Cardiac muscle cell (in vitro differentiated cells and primary cell): ENCODE data around the gene CYSLTR1. TPM values are rescaled to one million over a fixed set of nuclear protein-coding genes. Genes with fewer than 3 reads are reported as not detected.
A peak's percentile ranks its signal among the peaks of the same experiment; 100 is the strongest.

Experiments used
- DNase-seq, 2 donors: peaks; one replicate each; pipeline versions ENCODE4 v3.0.0 to v3.0.0-alpha.2; 2010 to 2017; ENCODE audit warnings: low read depth in 1 of 2, low spot score in 1 of 2
- H3K27ac ChIP-seq: fragments of 200-600 bp; sonication (generic); 2 replicates; pipeline ENCODE4 v1.5.1; 2016
- H3K27me3 ChIP-seq: fragments of 200-600 bp; sonication (generic); 2 replicates; pipeline ENCODE4 v1.6.0; 2016; ENCODE audit warnings: control low read depth
- H3K36me3 ChIP-seq: fragments of 200-600 bp; sonication (generic); 2 replicates; pipeline ENCODE4 v1.5.1; 2016; ENCODE audit warnings: control low read depth
- H3K4me1 ChIP-seq: fragments of 200-600 bp; sonication (generic); 2 replicates; pipeline ENCODE4 v1.8.1; 2017; ENCODE audit warnings: low read depth, mild to moderate bottlenecking, mixed run types
- H3K4me3 ChIP-seq: fragments of 200-600 bp; sonication (generic); 2 replicates; pipeline ENCODE4 v1.5.1; 2016; ENCODE audit warnings: mild to moderate bottlenecking
- H3K9me3 ChIP-seq: fragments of 200-600 bp; sonication (generic); 2 replicates; pipeline ENCODE4 v1.5.1; 2017; ENCODE audit warnings: low read depth, mild to moderate bottlenecking, control low read depth
- polyA plus RNA-seq: library from polyadenylated mRNA; unstranded; fragments of >200 nt; fragmentation: Nextera tagmentation; extraction: Ambion mirVana; gene quantifications from 2 replicates; pipeline ENCODE4 v1.2.1, GENCODE V29; 2016
- total RNA-seq: library from RNA; depleted of rRNA; stranded (reverse); fragments of >200 nt; gene quantifications from 2 replicates; pipeline ENCODE4 v1.2.3, GENCODE V29; 2016
- TF ChIP-seq, protein P1 (sequence below): IDR thresholded peaks from 2 replicates; pipeline ENCODE4 v1.5.1; 2012; ENCODE audit warnings: low read depth, mild to moderate bottlenecking, low read length

Gene CYSLTR1, protein sequence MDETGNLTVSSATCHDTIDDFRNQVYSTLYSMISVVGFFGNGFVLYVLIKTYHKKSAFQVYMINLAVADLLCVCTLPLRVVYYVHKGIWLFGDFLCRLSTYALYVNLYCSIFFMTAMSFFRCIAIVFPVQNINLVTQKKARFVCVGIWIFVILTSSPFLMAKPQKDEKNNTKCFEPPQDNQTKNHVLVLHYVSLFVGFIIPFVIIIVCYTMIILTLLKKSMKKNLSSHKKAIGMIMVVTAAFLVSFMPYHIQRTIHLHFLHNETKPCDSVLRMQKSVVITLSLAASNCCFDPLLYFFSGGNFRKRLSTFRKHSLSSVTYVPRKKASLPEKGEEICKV
- 0.04 TPM in 1 of 2 replicates, not detected in the other for total RNA-seq
- 0.09 TPM in 1 of 2 replicates, not detected in the other for polyA plus RNA-seq

DNA sequence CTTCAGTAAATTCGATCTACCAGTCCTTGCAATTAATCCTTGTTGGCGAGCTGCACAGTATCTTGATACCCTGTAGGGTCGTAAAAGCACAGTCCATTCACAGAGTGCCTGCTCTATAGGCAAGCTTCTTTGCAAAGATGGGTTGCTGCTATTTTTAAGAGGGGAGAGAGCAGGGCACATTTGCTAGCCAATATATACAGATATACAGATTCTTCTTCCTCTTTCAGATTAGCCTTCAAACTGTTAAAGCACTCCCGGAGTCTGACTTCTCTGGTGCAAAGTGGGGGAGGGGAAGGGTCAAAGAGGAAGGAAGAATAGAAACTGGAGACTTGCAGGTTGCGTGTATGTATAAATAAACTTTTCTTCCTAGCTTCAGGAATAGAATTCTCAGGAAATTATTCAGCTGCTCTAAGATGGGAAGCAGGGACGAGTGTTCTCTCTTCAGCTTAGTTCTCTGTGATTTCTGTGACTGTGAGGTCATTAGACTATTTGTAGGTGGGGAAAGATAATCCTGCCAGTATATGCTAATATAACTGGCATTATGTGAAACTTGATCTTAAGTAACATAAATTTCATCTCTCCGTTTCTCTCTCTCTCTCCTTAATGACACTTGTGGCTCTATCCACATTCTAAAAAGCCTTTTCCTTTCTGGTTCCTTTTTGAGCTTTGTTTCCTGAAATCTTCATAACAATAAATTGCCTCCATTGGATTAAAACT lies at the start of gene CYSLTR1:
Gene CYSLTR1 (minus strand): TSS at position 242 of the 717 bp plus-strand sequence. CDS start 53,865 bp downstream, outside the sequence.
- TF ChIP-seq, protein P1, sequence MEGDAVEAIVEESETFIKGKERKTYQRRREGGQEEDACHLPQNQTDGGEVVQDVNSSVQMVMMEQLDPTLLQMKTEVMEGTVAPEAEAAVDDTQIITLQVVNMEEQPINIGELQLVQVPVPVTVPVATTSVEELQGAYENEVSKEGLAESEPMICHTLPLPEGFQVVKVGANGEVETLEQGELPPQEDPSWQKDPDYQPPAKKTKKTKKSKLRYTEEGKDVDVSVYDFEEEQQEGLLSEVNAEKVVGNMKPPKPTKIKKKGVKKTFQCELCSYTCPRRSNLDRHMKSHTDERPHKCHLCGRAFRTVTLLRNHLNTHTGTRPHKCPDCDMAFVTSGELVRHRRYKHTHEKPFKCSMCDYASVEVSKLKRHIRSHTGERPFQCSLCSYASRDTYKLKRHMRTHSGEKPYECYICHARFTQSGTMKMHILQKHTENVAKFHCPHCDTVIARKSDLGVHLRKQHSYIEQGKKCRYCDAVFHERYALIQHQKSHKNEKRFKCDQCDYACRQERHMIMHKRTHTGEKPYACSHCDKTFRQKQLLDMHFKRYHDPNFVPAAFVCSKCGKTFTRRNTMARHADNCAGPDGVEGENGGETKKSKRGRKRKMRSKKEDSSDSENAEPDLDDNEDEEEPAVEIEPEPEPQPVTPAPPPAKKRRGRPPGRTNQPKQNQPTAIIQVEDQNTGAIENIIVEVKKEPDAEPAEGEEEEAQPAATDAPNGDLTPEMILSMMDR = no peak
- H3K4me3 ChIP-seq = no peak within 1 kb of the TSS
- H3K4me1 ChIP-seq = no peaks in the 10 kb centered on the region
- H3K36me3 ChIP-seq = no peaks in the 10 kb centered on the region
- peak in 1 of 2 donors; percentile 3 for DNase-seq
- H3K27me3 ChIP-seq = no peaks in the 10 kb centered on the region
- H3K9me3 ChIP-seq = no peaks in the 10 kb centered on the region
- no peak within 1 kb of the TSS for H3K27ac ChIP-seq

DNA sequence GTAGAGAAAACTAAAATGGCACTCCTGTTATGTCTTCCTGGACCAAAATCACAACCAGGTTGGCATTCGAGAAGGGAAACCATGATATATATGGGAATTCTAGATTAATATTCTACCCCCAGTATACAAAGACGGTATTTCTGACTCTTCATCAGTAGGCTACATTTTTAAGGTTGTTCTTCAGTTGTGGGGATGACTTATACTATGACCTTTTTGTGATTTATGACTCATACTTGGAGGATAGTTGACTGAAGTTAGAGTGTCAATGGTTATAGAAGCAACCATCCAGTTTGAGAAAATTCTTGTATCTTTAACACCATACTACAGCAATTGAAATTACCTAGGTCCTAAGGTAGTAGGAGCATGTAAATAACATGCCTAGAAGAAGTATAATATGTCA lies 49.8 kb upstream of the CYSLTR1 start:
- Histone ChIP-seq H3K27ac (no peak overlapping the region), H3K4me3 (no peak overlapping the region), H3K9me3 (no peaks in the 10 kb centered on the region), H3K27me3 (no peaks in the 10 kb centered on the region), H3K4me1 (no peaks in the 10 kb centered on the region), H3K36me3 (no peaks in the 10 kb centered on the region)
- TF ChIP-seq, protein P1 = no peak
- no peak for DNase-seq

DNA sequence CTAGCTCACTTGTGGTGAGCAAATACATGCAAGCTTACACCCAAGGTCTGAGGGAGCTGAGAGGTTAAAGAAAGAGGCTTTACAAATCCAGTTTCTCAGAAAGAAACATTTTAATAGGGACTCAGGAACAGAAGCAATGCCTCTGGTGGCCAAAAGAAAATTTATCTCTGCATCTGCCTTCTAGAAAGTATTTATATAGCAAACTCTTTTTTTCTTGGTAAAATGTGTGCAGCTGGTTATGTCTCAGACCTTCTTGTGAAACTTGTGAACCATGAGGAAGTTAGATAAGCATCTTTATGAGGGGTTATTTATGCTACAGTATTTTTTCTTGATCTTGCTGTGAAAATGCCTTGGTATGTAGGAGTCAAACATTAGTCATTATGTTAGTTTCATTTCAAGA lies 48.5 kb upstream of the CYSLTR1 start:
- H3K36me3 ChIP-seq = no peaks in the 10 kb centered on the region
- H3K9me3 ChIP-seq = no peaks in the 10 kb centered on the region
- TF ChIP-seq, protein P1 = no peak
- no peaks in the 10 kb centered on the region for H3K4me1 ChIP-seq
- no peaks in the 10 kb centered on the region for H3K27me3 ChIP-seq
- H3K27ac ChIP-seq = no peak overlapping the region
- no peak for DNase-seq
- H3K4me3 ChIP-seq = no peak overlapping the region

DNA sequence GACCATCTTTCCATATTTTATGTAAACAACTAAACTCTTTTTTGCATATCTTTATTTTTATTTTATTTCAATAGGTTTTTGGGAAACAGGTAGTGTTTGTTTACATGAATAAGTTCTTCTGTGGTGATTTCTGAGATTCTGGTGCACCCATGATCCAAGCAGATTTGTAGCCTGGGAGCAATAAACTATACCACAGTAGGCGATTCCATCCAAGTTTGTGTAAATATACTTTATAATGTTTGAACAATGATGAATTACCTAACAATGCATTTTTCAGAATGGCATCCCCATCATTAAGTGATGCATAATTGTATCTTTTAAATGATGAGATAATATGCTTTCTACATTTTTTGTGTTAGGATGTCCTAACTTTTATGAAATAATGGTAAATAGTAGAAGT lies 39.2 kb upstream of the CYSLTR1 start:
- Histone ChIP-seq H3K36me3 (no peaks in the 10 kb centered on the region), H3K4me1 (no peaks in the 10 kb centered on the region), H3K9me3 (no peaks in the 10 kb centered on the region), H3K4me3 (no peak overlapping the region), H3K27ac (no peak overlapping the region), H3K27me3 (no peaks in the 10 kb centered on the region)
- DNase-seq = no peak
- TF ChIP-seq, protein P1 = no peak

DNA sequence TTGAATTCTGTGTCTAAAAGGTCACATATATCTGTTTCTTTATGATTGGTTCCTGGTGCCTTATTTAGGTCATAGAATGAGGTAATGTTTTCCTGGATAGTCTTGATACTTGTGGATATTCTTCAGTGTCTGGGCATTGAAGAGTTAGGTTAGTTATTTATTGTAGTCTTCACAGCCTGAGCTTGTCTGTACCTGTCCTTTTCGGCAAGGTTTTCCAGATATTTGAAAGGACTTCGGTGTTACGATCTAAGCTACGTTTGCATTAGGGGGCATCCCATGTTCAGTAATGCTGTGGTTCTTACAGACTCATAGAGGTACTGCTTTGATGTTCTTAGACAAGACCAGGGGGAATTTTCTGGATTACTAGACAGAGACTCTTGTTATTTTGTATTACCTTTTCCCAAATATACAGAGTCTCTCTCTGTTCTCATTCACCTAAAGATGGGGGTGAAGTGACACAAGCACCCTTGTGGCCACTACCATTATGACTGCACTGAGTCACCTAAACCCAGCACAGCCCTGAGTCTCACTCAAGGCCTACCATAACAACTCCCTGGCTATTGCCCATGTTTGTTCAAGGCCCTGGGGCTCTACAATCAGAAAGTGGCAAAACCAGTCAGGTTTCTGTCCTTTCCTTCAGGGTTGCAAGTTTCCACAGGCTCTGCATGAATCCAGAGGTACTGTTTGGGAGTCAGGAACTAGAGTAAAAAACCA lies 30.1 kb upstream of the CYSLTR1 start:
- Histone ChIP-seq H3K4me1 (no peaks in the 10 kb centered on the region), H3K27ac (no peak overlapping the region), H3K4me3 (no peak overlapping the region), H3K9me3 (no peaks in the 10 kb centered on the region), H3K36me3 (no peaks in the 10 kb centered on the region), H3K27me3 (no peaks in the 10 kb centered on the region)
- TF ChIP-seq, protein P1 = no peak
- no peak for DNase-seq
